Mononuclear cell (primary cell): ENCODE measurements around the gene CNN2. TPM values are rescaled to one million over a fixed set of nuclear protein-coding genes. Genes with fewer than 3 reads are reported as not detected.

ENCODE experiments used
- H3K27me3 ChIP-seq: 2 replicates; pipeline ENCODE4 v1.6.0; 2011; ENCODE audit warnings: low read length, control low read depth; ENCODE audit not compliant: insufficient read depth
- H3K4me1 ChIP-seq: 2 replicates; pipeline ENCODE4 v1.5.1; 2011; ENCODE audit warnings: mild to moderate bottlenecking, low read length, control low read depth; ENCODE audit not compliant: insufficient read depth
- H3K4me3 ChIP-seq: 2 replicates; pipeline ENCODE4 v1.5.1; 2011; ENCODE audit warnings: mild to moderate bottlenecking, low read length, moderate library complexity
- H3K9me3 ChIP-seq: 2 replicates; pipeline ENCODE4 v1.5.1; 2011; ENCODE audit warnings: low read depth, mild to moderate bottlenecking, control low read depth, low read length
- total RNA-seq: library from RNA; depleted of rRNA; stranded (reverse); fragments of >200 nt; gene quantifications from one replicate; pipeline ENCODE4 v1.2.3, GENCODE V29; 2012

The CNN2 gene
- total RNA-seq, 1 donor = 152 TPM

DNA sequence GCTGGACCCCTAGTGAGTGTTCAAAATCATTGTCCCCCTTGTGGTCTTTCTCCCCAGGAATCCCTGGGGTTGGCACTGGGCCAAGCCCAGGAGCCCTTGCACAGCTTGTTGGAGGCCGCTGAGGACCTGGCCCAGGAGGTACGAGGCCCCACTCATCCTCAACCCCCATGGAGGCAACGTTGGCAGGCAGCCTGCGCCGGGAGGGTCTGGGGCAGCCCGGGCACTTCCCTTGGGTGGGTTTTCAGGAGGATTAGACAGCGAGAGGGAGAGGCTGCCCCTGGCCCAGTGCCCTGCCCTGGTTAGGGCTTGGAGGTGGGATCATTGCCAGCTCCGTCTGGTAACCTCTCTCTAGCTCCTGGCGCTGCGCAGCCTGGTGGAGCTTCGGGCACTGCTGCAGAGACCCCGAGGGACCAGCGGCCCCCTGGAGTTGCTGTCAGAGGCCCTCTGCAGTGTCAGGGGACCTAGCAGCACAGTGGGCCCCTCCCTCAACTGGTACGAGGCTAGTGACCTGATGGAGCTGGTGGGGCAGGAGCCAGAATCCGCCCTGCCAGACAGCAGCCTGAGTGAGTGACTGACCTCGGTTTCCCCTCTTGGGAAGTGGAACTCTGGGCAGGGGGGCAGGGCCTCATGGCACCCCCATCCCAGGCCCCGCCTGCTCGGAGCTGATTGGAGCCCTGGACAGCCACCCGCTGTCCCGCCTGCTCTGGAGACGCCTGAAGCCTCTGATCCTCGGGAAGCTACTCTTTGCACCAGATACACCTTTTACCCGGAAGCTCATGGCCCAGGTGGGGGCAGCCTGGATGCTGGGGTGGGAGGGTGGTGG lies 16.5 kb downstream of the CNN2 start:
- Histone ChIP-seq H3K4me3 (no peak overlapping the region), H3K9me3 (no peaks in the 10 kb centered on the region), H3K27me3 (no peaks in the 10 kb centered on the region), H3K4me1 (peaks cover 48% of the 10 kb centered on the region)

DNA sequence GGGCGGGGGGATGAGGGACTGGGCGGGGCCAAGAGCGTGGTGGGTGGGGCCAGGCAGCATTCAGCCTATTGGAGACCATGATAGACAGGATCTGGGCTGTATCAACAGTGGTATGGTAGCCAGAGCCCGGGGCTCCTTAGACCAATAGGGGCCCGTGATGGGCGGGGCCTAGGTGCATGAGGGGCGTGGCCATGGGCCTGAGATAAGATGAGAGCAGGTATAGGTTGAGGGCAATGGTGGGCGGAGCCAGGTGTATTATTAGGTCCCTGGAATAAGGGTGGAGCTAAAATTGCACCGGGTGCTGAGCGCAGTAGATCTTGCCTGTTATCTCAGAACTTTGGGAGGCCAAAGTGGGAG lies 18.8 kb downstream of the CNN2 start:
- Histone ChIP-seq H3K27me3 (no peaks in the 10 kb centered on the region), H3K9me3 (no peaks in the 10 kb centered on the region), H3K4me3 (no peak overlapping the region), H3K4me1 (peaks cover 28% of the 10 kb centered on the region)

DNA sequence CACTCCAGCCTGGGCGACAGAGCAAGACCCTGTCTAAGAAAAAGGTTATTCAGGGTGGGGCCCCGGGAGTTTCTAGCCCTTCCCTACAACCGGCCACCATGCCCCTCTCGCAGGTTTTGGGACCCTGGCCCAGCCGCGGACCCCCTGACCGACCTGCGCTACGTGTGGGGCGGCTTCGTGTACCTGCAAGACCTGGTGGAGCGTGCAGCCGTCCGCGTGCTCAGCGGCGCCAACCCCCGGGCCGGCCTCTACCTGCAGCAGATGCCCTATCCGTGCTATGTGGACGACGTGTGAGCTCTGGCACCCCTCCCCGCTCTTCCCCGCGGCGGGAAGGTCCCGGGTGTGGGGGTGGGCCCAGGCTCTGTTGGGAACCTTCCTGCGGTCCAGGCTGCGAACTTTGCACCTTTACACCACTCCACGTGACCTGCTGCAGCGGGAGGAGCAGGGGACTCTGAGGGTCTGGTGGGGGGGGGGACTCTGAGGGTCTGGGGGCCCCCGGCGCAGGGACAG lies 19.8 kb downstream of the CNN2 start:
- H3K4me1 ChIP-seq = peaks cover 18% of the 10 kb centered on the region
- H3K4me3 ChIP-seq = no peak overlapping the region
- H3K9me3 ChIP-seq = no peaks in the 10 kb centered on the region

DNA sequence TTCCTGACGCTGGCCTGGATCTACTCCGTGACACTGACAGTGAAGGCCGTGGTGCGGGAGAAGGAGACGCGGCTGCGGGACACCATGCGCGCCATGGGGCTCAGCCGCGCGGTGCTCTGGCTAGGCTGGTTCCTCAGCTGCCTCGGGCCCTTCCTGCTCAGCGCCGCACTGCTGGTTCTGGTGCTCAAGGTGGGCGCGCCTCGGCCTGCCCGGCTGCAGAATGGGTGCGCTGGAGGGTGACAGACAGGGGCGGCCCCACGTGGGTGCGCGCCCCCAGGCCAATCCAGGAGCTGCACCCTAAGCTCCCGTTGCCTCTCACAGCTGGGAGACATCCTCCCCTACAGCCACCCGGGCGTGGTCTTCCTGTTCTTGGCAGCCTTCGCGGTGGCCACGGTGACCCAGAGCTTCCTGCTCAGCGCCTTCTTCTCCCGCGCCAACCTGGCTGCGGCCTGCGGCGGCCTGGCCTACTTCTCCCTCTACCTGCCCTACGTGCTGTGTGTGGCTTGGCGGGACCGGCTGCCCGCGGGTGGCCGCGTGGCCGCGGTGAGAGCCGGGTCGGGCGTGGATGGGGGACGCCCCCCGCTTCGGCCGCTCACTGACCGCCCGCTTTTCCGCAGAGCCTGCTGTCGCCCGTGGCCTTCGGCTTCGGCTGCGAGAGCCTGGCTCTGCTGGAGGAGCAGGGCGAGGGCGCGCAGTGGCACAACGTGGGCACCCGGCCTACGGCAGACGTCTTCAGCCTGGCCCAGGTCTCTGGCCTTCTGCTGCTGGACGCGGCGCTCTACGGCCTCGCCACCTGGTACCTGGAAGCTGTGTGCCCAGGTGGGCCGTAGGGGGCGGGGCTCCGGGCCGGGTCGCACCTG lies 20.7 kb downstream of the CNN2 start:
- Histone ChIP-seq H3K9me3 (no peaks in the 10 kb centered on the region), H3K4me1 (peaks cover 9% of the 10 kb centered on the region), H3K4me3 (no peak overlapping the region), H3K27me3 (no peaks in the 10 kb centered on the region)

More for the DNA sequence above, 19.8 kb downstream of the CNN2 start:
- H3K27me3 ChIP-seq = no peaks in the 10 kb centered on the region

DNA sequence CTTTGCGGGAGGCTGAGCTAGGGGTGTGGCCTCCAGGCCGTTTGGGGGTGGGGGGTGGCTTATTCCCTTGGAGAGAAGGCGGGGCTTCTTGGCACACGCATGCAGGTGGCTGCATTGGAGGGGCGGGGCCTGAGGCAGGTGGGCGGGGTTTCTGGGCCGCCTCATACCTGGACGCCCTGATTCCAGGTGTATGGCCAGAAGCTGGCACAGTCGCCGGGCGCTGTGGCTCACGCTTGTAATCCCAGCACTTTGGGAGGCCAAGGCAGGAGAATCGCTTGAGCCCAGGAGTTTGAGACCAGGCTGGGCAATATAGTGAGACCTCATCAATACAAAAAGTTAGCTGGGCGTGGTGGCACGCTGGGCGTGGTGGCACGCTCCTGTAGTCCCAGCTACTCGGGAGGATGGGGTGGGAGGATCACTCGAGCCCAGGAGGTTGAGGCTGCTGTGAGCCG lies 21.3 kb downstream of the CNN2 start:
- H3K4me1 ChIP-seq = peaks cover 6% of the 10 kb centered on the region
- H3K27me3 ChIP-seq = no peaks in the 10 kb centered on the region
- H3K4me3 ChIP-seq = no peak overlapping the region
- no peaks in the 10 kb centered on the region for H3K9me3 ChIP-seq

DNA sequence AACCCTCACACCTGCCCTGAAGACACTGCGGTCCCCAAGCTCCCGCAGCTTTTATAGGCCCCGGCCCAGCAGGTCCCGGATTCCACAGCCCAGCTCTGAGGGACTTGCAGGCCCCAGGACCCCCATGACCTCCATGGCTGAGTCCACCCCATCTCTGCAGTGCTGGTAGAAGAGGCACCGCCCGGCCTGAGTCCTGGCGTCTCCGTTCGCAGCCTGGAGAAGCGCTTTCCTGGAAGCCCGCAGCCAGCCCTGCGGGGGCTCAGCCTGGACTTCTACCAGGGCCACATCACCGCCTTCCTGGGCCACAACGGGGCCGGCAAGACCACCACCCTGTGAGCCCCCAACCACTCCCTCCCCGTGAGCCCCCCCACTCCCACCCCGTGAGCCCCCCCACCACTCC lies 22.7 kb downstream of the CNN2 start:
- Histone ChIP-seq H3K4me3 (no peak overlapping the region), H3K9me3 (no peaks in the 10 kb centered on the region), H3K4me1 (peaks cover 6% of the 10 kb centered on the region), H3K27me3 (no peaks in the 10 kb centered on the region)

DNA sequence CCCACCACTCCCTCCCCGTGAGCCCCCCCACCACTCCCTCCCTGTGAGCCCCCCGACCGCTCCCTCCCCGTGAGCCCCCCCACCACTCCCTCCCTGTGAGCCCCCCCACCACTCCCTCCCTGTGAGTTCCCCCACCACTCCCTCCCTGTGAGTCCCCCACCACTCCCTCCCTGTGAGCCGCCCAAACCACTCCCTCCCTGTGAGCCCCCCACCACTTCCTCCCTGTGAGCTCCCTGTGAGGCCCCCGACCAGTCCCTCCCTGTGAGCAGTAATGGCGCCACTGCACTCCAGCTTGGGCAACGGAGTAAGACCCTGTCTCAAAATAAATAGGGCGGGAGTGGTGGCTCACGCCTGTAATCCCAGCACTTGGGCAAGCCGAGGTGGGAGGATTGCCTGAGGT lies 23.4 kb downstream of the CNN2 start:
- no peaks in the 10 kb centered on the region for H3K9me3 ChIP-seq
- peaks cover 6% of the 10 kb centered on the region for H3K4me1 ChIP-seq
- H3K27me3 ChIP-seq = no peaks in the 10 kb centered on the region
- no peak overlapping the region for H3K4me3 ChIP-seq

DNA sequence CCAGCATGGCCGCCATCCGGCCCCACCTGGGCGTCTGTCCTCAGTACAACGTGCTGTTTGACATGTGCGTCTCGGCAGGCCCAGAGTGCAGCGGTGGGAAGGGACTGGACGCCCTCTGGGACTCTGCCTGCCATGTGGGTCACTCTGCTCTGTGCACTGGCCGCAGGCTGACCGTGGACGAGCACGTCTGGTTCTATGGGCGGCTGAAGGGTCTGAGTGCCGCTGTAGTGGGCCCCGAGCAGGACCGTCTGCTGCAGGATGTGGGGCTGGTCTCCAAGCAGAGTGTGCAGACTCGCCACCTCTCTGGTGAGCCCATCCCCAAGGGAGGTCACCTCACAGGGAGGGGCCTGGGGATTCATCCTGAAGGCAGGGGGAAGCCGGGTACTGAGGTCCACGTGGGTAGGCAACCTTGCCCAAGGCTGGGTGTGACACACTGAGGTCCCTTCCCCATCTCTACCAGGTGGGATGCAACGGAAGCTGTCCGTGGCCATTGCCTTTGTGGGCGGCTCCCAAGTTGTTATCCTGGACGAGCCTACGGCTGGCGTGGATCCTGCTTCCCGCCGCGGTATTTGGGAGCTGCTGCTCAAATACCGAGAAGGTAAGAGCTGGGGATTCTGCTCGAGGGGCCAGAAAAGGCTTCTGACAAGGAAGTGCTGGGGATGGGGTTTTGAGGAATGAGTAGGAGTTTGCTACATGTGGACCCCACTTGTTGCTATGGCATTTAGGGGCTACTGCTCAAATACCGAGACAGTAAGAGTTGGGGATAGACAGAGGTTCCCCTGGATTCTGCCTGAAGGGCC lies 24.8 kb downstream of the CNN2 start:
- Histone ChIP-seq H3K9me3 (no peaks in the 10 kb centered on the region), H3K4me3 (no peak overlapping the region), H3K27me3 (no peaks in the 10 kb centered on the region), H3K4me1 (peaks cover 6% of the 10 kb centered on the region)

DNA sequence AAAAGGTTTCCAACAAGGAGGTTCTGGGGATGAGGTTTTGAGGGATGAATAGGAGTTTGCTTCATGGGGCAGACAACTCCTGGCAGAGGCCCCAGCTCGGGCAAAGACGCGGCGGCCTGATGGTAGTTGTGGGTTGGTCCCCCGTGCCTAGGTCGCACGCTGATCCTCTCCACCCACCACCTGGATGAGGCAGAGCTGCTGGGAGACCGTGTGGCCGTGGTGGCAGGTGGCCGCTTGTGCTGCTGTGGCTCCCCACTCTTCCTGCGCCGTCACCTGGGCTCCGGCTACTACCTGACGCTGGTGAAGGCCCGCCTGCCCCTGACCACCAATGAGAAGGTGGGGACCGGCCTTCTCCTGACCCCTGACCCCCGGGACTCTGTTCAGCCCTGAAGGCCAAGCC lies 25.4 kb downstream of the CNN2 start:
- no peak overlapping the region for H3K4me3 ChIP-seq
- peaks cover 4% of the 10 kb centered on the region for H3K4me1 ChIP-seq
- H3K9me3 ChIP-seq = no peaks in the 10 kb centered on the region
- H3K27me3 ChIP-seq = no peaks in the 10 kb centered on the region

DNA sequence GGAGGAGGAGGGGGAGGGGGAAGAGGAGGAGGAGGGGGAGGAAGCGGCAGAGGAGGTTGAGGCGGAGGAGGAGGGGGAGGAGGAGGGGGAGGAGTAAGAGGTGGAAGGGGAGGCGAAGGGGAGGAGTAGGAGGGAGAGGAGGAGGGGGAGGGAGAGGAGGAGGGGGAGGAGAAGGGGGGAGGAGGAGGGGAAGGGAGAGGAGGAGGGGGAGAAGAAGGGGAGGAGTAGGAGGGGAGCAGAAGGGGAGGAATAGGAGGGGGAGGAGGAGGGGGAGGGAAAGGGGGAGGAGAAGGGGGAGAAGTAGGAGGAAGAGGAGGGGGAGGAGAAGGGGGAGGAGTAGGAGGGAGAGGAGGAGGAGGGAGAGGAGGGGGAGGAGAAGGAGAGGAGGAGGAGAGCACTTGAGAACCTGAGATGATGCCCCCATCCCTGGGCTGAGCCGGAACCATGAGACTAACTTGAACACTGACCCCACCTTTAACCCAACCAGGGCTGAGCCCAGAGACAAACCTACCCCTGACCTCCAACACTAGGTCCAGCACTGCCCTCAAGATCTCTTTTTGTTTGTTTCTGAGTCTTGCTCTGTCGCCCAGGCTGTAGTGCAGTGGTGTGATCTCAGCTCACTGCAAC lies 26.1 kb downstream of the CNN2 start:
- no peak overlapping the region for H3K4me3 ChIP-seq
- no peaks in the 10 kb centered on the region for H3K4me1 ChIP-seq
- H3K9me3 ChIP-seq = no peaks in the 10 kb centered on the region
- no peaks in the 10 kb centered on the region for H3K27me3 ChIP-seq

DNA sequence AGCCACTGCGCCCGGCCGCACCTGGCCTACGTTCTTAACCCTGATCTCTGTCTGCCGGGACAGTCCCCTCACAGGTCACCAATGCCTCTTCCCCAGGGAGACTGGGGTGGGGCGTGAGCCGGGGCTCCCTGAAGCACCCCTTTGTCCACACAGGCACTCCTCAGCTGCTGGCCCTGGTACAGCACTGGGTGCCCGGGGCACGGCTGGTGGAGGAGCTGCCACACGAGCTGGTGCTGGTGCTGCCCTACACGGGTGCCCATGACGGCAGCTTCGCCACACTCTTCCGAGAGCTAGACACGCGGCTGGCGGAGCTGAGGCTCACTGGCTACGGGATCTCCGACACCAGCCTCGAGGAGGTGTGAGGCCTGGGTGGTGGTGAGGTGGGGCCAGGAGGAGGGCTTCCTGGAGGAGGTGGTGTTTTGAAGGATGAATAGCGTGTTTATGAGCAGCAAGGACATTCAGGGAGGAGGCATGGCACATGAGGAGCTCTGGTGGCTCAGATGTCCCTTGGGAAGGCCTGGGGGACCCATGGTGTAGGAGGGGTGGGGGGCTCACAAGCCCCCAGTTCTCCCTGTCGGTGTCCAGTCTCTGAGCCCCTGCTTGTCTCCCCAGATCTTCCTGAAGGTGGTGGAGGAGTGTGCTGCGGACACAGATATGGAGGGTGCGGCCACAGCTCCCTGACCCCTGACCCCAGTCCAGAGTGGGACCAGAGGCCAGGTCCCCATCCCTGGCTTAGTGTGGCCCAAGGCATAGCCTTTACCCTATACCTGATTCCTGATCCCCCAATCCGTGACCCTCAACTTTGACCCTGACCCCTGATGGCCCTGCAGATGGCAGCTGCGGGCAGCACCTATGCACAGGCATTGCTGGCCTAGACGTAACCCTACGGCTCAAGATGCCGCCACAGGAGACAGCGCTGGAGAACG lies 27.0 kb downstream of the CNN2 start:
- H3K27me3 ChIP-seq = no peaks in the 10 kb centered on the region
- H3K4me1 ChIP-seq = no peaks in the 10 kb centered on the region
- H3K9me3 ChIP-seq = no peaks in the 10 kb centered on the region
- H3K4me3 ChIP-seq = no peak overlapping the region

DNA sequence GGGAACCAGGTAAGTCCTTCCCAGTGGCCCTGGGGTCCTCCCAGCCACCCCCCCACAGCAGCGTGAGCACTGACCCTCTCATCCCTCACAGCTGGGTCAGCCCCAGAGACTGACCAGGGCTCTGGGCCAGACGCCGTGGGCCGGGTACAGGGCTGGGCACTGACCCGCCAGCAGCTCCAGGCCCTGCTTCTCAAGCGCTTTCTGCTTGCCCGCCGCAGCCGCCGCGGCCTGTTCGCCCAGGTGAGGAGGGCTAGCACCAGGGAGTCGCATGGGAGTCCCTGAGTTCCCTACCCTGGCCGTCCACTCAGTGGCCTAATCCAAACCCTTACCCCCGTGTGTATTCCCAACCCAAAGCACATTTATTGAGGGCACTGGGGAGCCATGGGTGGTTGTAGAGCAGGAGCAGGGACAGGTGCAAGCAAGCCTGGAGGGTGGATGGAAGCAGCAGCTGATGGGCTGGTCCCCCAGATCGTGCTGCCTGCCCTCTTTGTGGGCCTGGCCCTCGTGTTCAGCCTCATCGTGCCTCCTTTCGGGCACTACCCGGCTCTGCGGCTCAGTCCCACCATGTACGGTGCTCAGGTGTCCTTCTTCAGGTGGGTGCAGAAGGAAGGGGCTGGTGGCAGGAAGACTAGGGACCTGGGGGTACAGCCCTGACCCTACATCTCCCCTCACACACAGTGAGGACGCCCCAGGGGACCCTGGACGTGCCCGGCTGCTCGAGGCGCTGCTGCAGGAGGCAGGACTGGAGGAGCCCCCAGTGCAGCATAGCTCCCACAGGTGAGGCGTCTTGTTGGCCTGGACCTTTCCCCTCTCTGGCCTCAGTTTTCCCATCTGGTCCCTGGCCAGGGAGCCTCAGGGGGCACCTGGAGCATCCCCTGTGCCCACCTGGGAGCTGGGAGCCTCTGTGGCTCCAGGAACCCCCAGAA lies 28.0 kb downstream of the CNN2 start:
- no peaks in the 10 kb centered on the region for H3K27me3 ChIP-seq
- no peaks in the 10 kb centered on the region for H3K9me3 ChIP-seq
- no peaks in the 10 kb centered on the region for H3K4me1 ChIP-seq
- H3K4me3 ChIP-seq = no peak overlapping the region

DNA sequence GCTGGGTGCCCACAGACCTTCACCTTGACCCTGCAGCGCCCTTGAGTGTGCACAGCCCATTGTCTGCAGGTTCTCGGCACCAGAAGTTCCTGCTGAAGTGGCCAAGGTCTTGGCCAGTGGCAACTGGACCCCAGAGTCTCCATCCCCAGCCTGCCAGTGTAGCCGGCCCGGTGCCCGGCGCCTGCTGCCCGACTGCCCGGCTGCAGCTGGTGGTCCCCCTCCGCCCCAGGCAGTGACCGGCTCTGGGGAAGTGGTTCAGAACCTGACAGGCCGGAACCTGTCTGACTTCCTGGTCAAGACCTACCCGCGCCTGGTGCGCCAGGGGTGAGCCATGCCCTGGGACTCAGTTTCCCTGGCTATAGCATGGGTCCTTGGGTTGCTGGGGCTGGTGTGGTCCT lies 28.6 kb downstream of the CNN2 start:
- Histone ChIP-seq H3K4me3 (no peak overlapping the region), H3K27me3 (no peaks in the 10 kb centered on the region), H3K4me1 (no peaks in the 10 kb centered on the region), H3K9me3 (no peaks in the 10 kb centered on the region)
